Coronary artery (tissue), 2 donors: ENCODE measurements around the gene JAK1.
A peak's percentile ranks its signal among the peaks of the same experiment; 100 is the strongest.

Source experiments
- DNase-seq: peaks from one replicate; pipeline ENCODE4 v3.0.0-alpha.2; 2017; ENCODE audit warnings: low spot score
- H3K27ac ChIP-seq, 2 donors: fragments of 200-600 bp; sonication (generic); one replicate each; pipeline ENCODE4 v1.5.1; 2016 to 2019
- H3K4me3 ChIP-seq: fragments of 200-600 bp; sonication (generic); 2 replicates; pipeline ENCODE4 v1.5.1; 2016; ENCODE audit warnings: mild to moderate bottlenecking, moderate library complexity
- CTCF ChIP-seq: fragments of 200-600 bp; sonication (generic); IDR thresholded peaks from one replicate; pipeline ENCODE4 v1.5.1; 2019; ENCODE audit warnings: antibody characterized with exemption

JAK1 gene

GRCh38 chr1:64814427-64814826, 151.9 kb downstream of the JAK1 start:
- Histone ChIP-seq H3K4me3 (no peak overlapping the region), H3K27ac (no peak overlapping the region)
- DNase-seq: no peak
- no peak for TF ChIP-seq CTCF

DNA sequence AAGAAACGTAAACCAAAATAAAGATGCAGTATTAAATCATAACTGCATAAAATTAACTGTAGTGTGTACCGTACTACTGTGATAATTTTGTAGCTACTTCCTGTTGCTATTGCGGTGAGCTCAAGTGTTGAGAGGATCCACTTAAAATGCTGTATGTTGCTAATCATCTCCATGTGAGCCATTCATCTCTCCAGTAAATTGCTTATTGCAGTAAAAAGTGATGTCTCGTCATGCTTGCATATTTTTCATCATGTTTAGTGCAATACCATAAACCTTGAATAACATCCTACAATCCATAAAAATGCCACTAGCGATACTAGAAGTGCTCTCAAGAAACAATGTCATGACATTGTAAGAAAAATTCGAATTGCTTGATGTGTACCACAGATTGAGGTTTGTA, 155.2 kb downstream of the JAK1 start:
- Histone ChIP-seq H3K27ac (no peak overlapping the region), H3K4me3 (no peak overlapping the region)
- TF ChIP-seq CTCF: no peak
- DNase-seq: no peak

DNA sequence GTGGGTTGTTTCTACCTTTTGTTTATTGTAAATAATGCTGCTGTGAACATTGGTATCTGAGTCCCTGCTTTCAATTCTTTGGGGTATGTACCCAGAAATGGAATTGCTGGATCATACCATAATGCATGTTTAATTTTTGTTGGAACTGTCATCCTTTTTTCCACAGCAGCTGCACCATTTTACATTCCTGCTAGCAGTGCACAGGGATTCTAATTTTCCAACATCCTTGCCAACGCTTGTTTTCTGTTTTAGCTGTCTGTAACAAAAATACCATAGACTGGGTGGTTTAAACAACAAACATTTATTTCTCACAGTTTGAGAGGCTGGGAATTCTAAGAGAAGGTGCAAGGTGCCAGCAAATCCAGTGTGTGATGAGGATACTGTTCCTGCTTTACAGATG, 156.3 kb downstream of the JAK1 start:
- DNase-seq: no peak
- Histone ChIP-seq H3K4me3 (no peak overlapping the region), H3K27ac (peak overlapping the region; percentile 33 to 37)
- TF ChIP-seq CTCF: no peak

DNA sequence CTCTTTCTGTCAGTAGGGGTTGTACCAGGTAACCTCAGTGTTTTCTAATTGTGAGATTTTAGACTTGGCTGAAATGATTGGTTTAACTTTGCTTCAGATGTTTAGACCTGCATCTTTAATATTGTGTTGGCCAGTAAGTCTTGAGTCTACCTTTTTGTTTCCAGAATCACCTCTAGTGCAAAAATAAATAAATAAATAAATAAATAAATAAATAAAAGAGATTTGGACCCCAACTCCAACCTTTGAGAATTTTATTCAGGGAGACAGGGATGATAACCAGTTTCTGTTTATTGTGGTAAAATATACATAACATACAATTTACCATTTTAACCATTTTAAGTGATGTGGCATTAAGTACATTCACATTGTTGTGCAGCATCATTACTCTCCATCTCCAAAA, 157.0 kb downstream of the JAK1 start:
- no peak overlapping the region for H3K27ac ChIP-seq
- no peak for DNase-seq
- TF ChIP-seq CTCF: no peak
- H3K4me3 ChIP-seq: no peak overlapping the region

DNA sequence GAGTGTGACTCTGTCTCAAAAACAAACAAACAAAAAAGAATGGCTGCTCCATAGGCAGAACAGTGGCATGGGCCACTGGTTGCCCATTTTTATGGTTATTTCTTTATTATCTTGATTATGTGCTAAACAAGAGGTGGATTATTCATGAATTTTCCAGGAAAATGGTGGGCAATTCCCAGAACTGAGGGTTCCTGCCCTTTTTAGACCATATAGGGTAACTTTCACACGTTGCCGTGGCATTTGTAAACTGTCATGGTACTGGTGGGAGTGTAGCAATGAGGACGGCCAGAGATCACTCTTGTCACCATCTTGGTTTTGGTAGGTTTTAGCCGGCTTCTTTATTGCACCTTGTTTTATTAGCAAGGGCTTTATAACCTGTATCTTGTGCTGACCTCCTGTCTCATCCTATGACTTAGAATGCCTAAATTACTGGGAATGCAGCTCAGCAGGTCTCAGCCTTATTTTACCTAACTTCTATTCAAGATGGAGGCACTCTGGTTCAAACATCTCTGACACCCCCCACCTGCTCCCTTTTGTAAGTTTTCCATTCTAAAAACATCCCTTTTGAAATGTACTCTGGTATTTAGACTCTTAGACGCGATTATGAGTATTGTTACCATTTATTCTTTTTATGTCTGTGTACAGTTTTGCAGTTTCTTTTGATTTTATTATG, 164.4 kb downstream of the JAK1 start:
- DNase-seq: no peak
- no peak overlapping the region for H3K27ac ChIP-seq
- TF ChIP-seq CTCF: no peak
- H3K4me3 ChIP-seq: no peak overlapping the region

DNA sequence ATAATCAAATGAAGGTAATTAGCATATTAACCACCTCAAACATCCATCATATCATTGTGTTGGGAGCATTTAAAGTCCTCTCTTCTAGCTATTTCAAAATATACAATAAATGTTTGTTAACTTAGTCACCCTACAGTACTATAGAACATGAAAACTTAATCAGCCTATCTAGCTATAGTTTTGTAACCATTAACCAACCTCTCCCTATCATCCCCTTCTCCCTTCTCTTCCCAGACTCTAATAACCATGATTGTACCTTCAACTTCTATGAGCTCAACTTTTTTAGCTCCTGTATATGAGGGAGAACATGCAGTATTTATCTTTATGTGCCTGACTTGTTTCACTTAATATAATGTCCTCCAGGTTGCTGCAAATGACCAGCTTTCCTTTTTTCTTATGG, 167.5 kb downstream of the JAK1 start:
- TF ChIP-seq CTCF: no peak
- no peak overlapping the region for H3K27ac ChIP-seq
- DNase-seq: no peak
- H3K4me3 ChIP-seq: no peak overlapping the region

DNA sequence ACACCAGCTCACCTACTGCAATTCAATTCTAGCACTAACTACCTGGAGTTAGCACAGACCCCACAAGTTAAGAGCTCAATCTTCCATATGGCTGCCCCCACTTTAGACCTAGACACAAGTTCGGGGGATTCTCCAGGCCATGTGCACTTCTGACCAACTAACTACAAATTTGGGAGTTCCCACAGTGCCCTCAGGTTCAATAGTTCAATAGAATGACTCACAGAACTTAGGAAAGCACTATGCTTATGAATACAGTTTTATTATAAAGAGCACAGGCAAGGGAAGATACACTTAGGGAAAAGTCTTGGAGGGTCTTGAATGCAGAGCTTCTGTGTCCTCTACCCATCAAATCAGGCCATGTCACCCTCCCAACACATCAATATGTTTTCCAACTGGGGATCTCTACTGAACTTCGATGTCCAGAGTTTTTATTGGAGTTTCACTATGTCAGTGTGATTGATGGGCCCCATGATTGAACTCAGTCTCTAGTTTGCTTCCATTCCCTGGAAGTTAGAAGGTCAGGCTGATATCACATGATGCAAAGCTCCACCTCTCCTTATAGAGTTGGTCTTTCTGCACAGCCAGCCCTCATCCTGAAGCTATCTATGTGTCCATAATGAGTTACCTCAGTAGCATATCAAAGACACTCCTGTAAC, 175.4 kb downstream of the JAK1 start:
- no peak for TF ChIP-seq CTCF
- Histone ChIP-seq H3K27ac (no peak overlapping the region), H3K4me3 (no peak overlapping the region)
- no peak for DNase-seq
